Endothelial cell of umbilical vein (primary cell): ENCODE data around the gene RAD51B.

Experiments
- POLR2A ChIP-seq: IDR thresholded peaks from 2 replicates; pipeline ENCODE4 v1.6.1; 2012; ENCODE audit warnings: low read depth, mild to moderate bottlenecking, control low read depth, low read length
- POLR2AphosphoS5 ChIP-seq: IDR thresholded peaks from 2 replicates; pipeline ENCODE4 v1.6.1; 2012; ENCODE audit warnings: low read depth, mild to moderate bottlenecking, control low read depth, low read length, moderate library complexity; ENCODE audit not compliant: insufficient read depth
- TF ChIP-seq, protein P1 (sequence below), 2 donors: IDR thresholded peaks; 1 replicate in 1 of 2; 2 replicates in 1 of 2; pipeline ENCODE4 v1.5.1; 2011; ENCODE audit warnings: low read length in 2 of 2, mild to moderate bottlenecking in 2 of 2, moderate library complexity in 2 of 2, control low read depth in 1 of 2, inconsistent platforms in 1 of 2, low read depth in 1 of 2; ENCODE audit not compliant: insufficient read depth in 1 of 2; ENCODE audit errors: extremely low read depth in 1 of 2

DNA sequence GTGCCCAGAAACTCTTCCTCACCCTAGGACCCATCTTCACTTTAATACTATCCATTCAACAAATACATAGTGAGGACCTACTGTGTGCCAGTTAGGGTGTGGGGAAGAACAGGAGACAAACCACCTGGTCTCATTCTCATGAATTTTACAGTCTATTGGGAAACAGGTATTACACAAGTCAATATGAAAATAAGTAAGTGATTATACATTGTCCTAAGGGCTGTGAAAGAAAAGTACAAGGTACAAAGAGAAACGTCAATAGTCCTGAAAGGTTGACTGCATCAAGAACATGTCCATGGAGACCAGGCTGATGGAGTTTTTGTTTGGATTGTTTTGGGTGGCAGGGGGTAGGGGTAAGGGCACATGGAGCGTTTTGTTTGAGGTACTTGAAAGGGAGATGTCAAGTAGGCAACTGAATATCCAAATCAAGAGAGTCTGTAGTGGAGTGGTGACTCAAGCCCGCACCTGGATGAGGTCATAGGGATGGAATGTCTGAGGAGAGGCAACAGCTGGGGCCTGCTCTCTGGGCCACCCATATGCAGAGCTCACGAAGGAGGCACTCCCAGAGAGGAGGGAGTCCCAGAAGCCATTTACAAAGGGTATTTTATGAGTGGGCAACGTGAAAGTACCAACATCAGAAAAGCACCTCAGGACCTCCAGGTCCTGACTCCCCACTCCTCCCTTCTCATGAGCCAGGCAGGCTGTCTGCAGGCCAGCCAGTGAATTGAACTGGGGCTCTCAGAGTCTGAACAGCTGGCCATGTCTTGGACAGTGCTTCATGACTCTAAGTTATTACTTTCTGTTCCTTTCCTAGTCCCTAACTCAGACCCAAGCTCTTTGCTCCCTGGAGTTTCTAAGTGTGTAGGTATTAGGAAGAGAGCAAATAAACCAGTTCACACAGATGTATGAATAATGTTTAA is 701.3 kb downstream of the RAD51B start:
- TF ChIP-seq, protein P1, sequence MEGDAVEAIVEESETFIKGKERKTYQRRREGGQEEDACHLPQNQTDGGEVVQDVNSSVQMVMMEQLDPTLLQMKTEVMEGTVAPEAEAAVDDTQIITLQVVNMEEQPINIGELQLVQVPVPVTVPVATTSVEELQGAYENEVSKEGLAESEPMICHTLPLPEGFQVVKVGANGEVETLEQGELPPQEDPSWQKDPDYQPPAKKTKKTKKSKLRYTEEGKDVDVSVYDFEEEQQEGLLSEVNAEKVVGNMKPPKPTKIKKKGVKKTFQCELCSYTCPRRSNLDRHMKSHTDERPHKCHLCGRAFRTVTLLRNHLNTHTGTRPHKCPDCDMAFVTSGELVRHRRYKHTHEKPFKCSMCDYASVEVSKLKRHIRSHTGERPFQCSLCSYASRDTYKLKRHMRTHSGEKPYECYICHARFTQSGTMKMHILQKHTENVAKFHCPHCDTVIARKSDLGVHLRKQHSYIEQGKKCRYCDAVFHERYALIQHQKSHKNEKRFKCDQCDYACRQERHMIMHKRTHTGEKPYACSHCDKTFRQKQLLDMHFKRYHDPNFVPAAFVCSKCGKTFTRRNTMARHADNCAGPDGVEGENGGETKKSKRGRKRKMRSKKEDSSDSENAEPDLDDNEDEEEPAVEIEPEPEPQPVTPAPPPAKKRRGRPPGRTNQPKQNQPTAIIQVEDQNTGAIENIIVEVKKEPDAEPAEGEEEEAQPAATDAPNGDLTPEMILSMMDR (IDR thresholded peaks at IDR 0.05; ENCODE audit: extremely low read depth in 1 of 2, insufficient read depth in 1 of 2, low read depth in 1 of 2, low read length in 2 of 2) = no peak
- TF ChIP-seq POLR2AphosphoS5 (no peak), POLR2A (no peak)
